HCT116 (cell line): ENCODE data around the gene TULP4. TPM values are rescaled to one million over a fixed set of nuclear protein-coding genes. Genes with fewer than 3 reads are reported as not detected.

Experiments
- ATAC-seq: fragments of 200-7000 bp; cut with Tn5 transposase; 2 replicates; pipeline ENCODE4 v1.9.1; 2020; ENCODE audit warnings: mild to moderate bottlenecking, moderate library complexity
- BruUV-seq: library from RNA; stranded (reverse); fragments of 400-500 nt; replicated peaks from 2 replicates; lab custom pipeline; 2021; lab: Mats Ljungman, UMichigan
- CTCF ChIA-PET: fragments of 300-600 bp; sonication (Branson Sonifier 250); formaldehyde crosslinking; loops from one replicate; lab custom pipeline; 2021; ENCODE audit warnings: antibody characterized with exemption; lab: Charles Lee
- POLR2A ChIA-PET: fragments of 300-600, 350-600 bp; sonication (Branson Sonifier 250); formaldehyde crosslinking; loops from one replicate; lab custom pipeline; 2021; ENCODE audit warnings: antibody characterized with exemption; lab: Charles Lee
- RAD21 ChIA-PET, 2 experiments: fragments of 300-600 bp; sonication (Branson Sonifier 250); formaldehyde crosslinking; loops; one replicate each; lab custom pipeline; 2023; ENCODE audit warnings: low total read pairs in 2 of 2; ENCODE audit not compliant: uncharacterized antibody in 2 of 2, unreplicated experiment in 2 of 2, low non-redundant PET in 1 of 2; lab: Charles Lee
- DNase-seq: peaks from one replicate; pipeline ENCODE4 v3.0.0-alpha.2; 2010; ENCODE audit warnings: low read depth, low spot score
- H2AFZ ChIP-seq: fragments of 200-600 bp; shearing (Covaris generic), sonication (generic); 2 replicates; pipeline ENCODE4 v1.6.1; 2017; ENCODE audit warnings: low read depth, mixed run types, mixed read lengths, antibody characterized with exemption, low read length; ENCODE audit not compliant: poor library complexity, severe bottlenecking
- H3K27ac ChIP-seq: 2 replicates; pipeline ENCODE4 v1.5.1; 2012; ENCODE audit warnings: low read depth, low read length
- H3K27me3 ChIP-seq: fragments of 200-600 bp; sonication (generic); 2 replicates; pipeline ENCODE4 v1.6.1; 2016; ENCODE audit warnings: mixed run types, low read length, mixed read lengths; ENCODE audit not compliant: insufficient read depth
- H3K36me3 ChIP-seq, 2 experiments: fragments of 200-500 bp in 1 of 2; fragments of 200-600 bp in 1 of 2; sonication (Bioruptor generic) in 1 of 2; sonication (generic) in 1 of 2; 2 replicates each; pipeline versions ENCODE4 v1.5.1 to v1.6.1; 2014 to 2016; ENCODE audit warnings: low read length in 2 of 2, inconsistent platforms in 1 of 2, mixed read lengths in 1 of 2, mixed run types in 1 of 2; ENCODE audit not compliant: insufficient read depth in 2 of 2, control insufficient read depth in 1 of 2
- H3K4me1 ChIP-seq, 2 experiments: fragments of 200-600 bp in 1 of 2; sonication (generic) in 1 of 2; 2 replicates each; pipeline versions ENCODE4 v1.5.1 to v1.6.1; 2012 to 2017; ENCODE audit warnings: low read length in 2 of 2, inconsistent platforms in 1 of 2, mild to moderate bottlenecking in 1 of 2, mixed read lengths in 1 of 2, mixed run types in 1 of 2, moderate library complexity in 1 of 2; ENCODE audit not compliant: insufficient read depth in 2 of 2, control insufficient read depth in 1 of 2
- H3K4me2 ChIP-seq: fragments of 200-600 bp; sonication (generic); 2 replicates; pipeline ENCODE4 v1.6.1; 2017; ENCODE audit warnings: mixed run types, low read length, mixed read lengths
- H3K4me3 ChIP-seq, 2 experiments: fragments of 200-600 bp in 1 of 2; sonication (generic) in 1 of 2; replicated peaks in 1 of 2; 2 replicates each; pipeline ENCODE4 v1.5.1; 2011 to 2016; ENCODE audit warnings: low read length in 2 of 2, control low read depth in 1 of 2, low read depth in 1 of 2, mild to moderate bottlenecking in 1 of 2, mixed read lengths in 1 of 2, mixed run types in 1 of 2
- H3K79me2 ChIP-seq: fragments of 200-600 bp; sonication (generic); 2 replicates; pipeline ENCODE4 v1.6.1; 2017; ENCODE audit warnings: mild to moderate bottlenecking, mixed run types, low read length, moderate library complexity, mixed read lengths; ENCODE audit not compliant: insufficient read depth
- H3K9ac ChIP-seq: fragments of 200-600 bp; sonication (generic); 2 replicates; pipeline ENCODE4 v1.6.1; 2016; ENCODE audit warnings: low read length, mixed read lengths
- H3K9me2 ChIP-seq: fragments of 200-600 bp; sonication (generic), shearing (Covaris generic); 2 replicates; pipeline ENCODE4 v1.6.1; 2017; ENCODE audit warnings: mixed run types, mild to moderate bottlenecking, moderate library complexity; ENCODE audit not compliant: insufficient read depth
- H3K9me3 ChIP-seq, 2 experiments: fragments of 200-500 bp in 1 of 2; fragments of 200-600 bp in 1 of 2; sonication (Bioruptor generic) in 1 of 2; sonication (generic) in 1 of 2; 2 replicates each; pipeline ENCODE4 v1.6.1; 2014 to 2017; ENCODE audit warnings: low read length in 2 of 2, mixed read lengths in 2 of 2, inconsistent platforms in 1 of 2, low read depth in 1 of 2, mild to moderate bottlenecking in 1 of 2, mixed run types in 1 of 2, moderate library complexity in 1 of 2; ENCODE audit not compliant: control insufficient read depth in 1 of 2, insufficient read depth in 1 of 2
- H4K20me1 ChIP-seq: fragments of 200-600 bp; sonication (generic), shearing (Covaris generic); 2 replicates; pipeline ENCODE4 v1.6.1; 2017; ENCODE audit warnings: mixed run types, mild to moderate bottlenecking, moderate library complexity; ENCODE audit not compliant: insufficient read depth
- CTCF ChIP-seq, 3 experiments: fragments of 200-600 bp in 1 of 3; sonication (generic) in 1 of 3; IDR thresholded peaks in 2 of 3; conservative IDR thresholded peaks in 1 of 3; 2 replicates each; pipeline ENCODE4 v1.5.1; 2012 to 2017; ENCODE audit warnings: low read depth in 2 of 3, low read length in 2 of 3, antibody characterized with exemption in 1 of 3, borderline replicate concordance in 1 of 3, control low read depth in 1 of 3, mild to moderate bottlenecking in 1 of 3, mixed read lengths in 1 of 3, mixed run types in 1 of 3, moderate library complexity in 1 of 3; ENCODE audit not compliant: insufficient read depth in 1 of 3
- EZH2 ChIP-seq: fragments of 200-600 bp; sonication (generic); IDR thresholded peaks from 2 replicates; pipeline ENCODE4 v1.6.1; 2017; ENCODE audit warnings: antibody characterized with exemption, mixed run types
- FOSL1 ChIP-seq: IDR thresholded peaks from 2 replicates; pipeline ENCODE4 v1.6.1; 2012; ENCODE audit warnings: low read depth
- MAX ChIP-seq: IDR thresholded peaks from 2 replicates; pipeline ENCODE4 v1.6.1; 2012
- POLR2A ChIP-seq: IDR thresholded peaks from 2 replicates; pipeline ENCODE4 v1.7.0; 2011; ENCODE audit warnings: borderline replicate concordance; ENCODE audit not compliant: insufficient read depth, insufficient read length; ENCODE audit errors: extremely low read depth
- RAD21 ChIP-seq: IDR thresholded peaks from 2 replicates; pipeline ENCODE4 v1.6.1; 2012; ENCODE audit warnings: low read depth, mild to moderate bottlenecking
- SIN3A ChIP-seq: IDR thresholded peaks from 2 replicates; pipeline ENCODE4 v1.6.1; 2012; ENCODE audit warnings: low read depth
- SP1 ChIP-seq: IDR thresholded peaks from 2 replicates; pipeline ENCODE4 v1.6.1; 2012; ENCODE audit warnings: low read depth
- SRF ChIP-seq: IDR thresholded peaks from 2 replicates; pipeline ENCODE4 v1.6.1; 2012; ENCODE audit warnings: low read depth
- TCF7L2 ChIP-seq: IDR thresholded peaks from 2 replicates; pipeline ENCODE4 v1.7.0; 2011; ENCODE audit warnings: borderline replicate concordance, inconsistent platforms; ENCODE audit not compliant: insufficient read depth, insufficient read length; ENCODE audit errors: extremely low read depth
- YY1 ChIP-seq: IDR thresholded peaks from 2 replicates; pipeline ENCODE4 v1.6.1; 2011; ENCODE audit warnings: low read length, low read depth, moderate library complexity, mild to moderate bottlenecking; ENCODE audit not compliant: insufficient replicate concordance; ENCODE audit errors: extremely low read depth
- ZBTB33 ChIP-seq: IDR thresholded peaks from 2 replicates; pipeline ENCODE4 v1.6.1; 2011; ENCODE audit warnings: mild to moderate bottlenecking, low read length, moderate library complexity; ENCODE audit not compliant: insufficient replicate concordance; ENCODE audit errors: extremely low read depth
- ZFX ChIP-seq: fragments of 450-650 bp; IDR thresholded peaks from 2 replicates; pipeline ENCODE4 v1.6.1; 2017
- intact Hi-C: fragments of 100-400 bp; cut with micrococcal nuclease; formaldehyde crosslinking; loops from 2 replicates; pipeline ENCODE4 v1.10.0; 2022
- total RNA-seq: library from RNA; stranded (reverse); gene quantifications from one replicate; pipeline ENCODE4 v1.2.1, GENCODE V29; 2021; ENCODE audit not compliant: unreplicated experiment

The TULP4 gene
- total RNA-seq, 1 experiment from 2014 or later = 70.8 TPM

- no TSS peak for BruUV-seq
- Histone ChIP-seq H3K79me2 (no peaks in the 10 kb centered on the region), H3K36me3 (no peaks in the 10 kb centered on the region), H3K9me3 (no peaks in the 10 kb centered on the region), H3K4me2 (no peak overlapping the region), H3K27me3 (no peaks in the 10 kb centered on the region), H3K9me2 (no peaks in the 10 kb centered on the region), H3K27ac (no peak overlapping the region), H3K4me1 (no peaks in the 10 kb centered on the region), H2AFZ (no peak overlapping the region), H3K4me3 (no peak overlapping the region), H3K9ac (no peak overlapping the region), H4K20me1 (no peaks in the 10 kb centered on the region)
- ATAC-seq (no peak), DNase-seq (no peak)
- CTCF ChIA-PET = no interaction called here
- intact Hi-C loops = no loop called here
- POLR2A ChIA-PET = no interaction called here
- RAD21 ChIA-PET = no interaction called here
- TF ChIP-seq FOSL1 (no peak), ZBTB33 (no peak), EZH2 (no peak), TCF7L2 (no peak), ZFX (no peak), RAD21 (no peak), CTCF (IDR thresholded peaks at IDR 0.05 in 2 of 3, conservative IDR thresholded peaks at IDR 0.05 in 1 of 3; ENCODE audit: borderline replicate concordance in 1 of 3, insufficient read depth in 1 of 3, low read depth in 2 of 3, low read length in 2 of 3) (no peak), SP1 (no peak), YY1 (no peak), SRF (no peak), POLR2A (no peak), SIN3A (no peak), MAX (no peak)
These were observed 125.3 kb downstream of the TULP4 start for GRCh38 chr6:158437571-158437970.
